ENCODE measurements around the gene AMHR2.

AMHR2 gene

GRCh38 chr12:53450936-53451335 is 27.3 kb downstream of the AMHR2 start:
- in situ Hi-C loops (cut with MboI; ENCODE audit: low sequenced_read_pairs, unreplicated experiment), result no loop called here
- no peak for TF ChIP-seq CTCF (IDR thresholded peaks at IDR 0.05; ENCODE audit: borderline replicate concordance, control extremely low read depth, extremely low read depth, insufficient read depth, missing control alignments)
- no peak for DNase-seq (ENCODE audit: low spot score)

GRCh38 chr12:53451661-53452158 is 28.1 kb downstream of the AMHR2 start, which contains the start of gene PCBP2:
Gene PCBP2, plus strand, starts transcription at chr12:53452102. Its CDS starts 2,699 bp downstream, at chr12:53454801.
- peak; percentile 91 for TF ChIP-seq CTCF (IDR thresholded peaks at IDR 0.05; ENCODE audit: borderline replicate concordance, control extremely low read depth, extremely low read depth, insufficient read depth, missing control alignments)
- DNase-seq (ENCODE audit: low spot score), result peak; percentile 97
- in situ Hi-C loops (cut with MboI; ENCODE audit: low sequenced_read_pairs, unreplicated experiment), result no loop called here

DNA sequence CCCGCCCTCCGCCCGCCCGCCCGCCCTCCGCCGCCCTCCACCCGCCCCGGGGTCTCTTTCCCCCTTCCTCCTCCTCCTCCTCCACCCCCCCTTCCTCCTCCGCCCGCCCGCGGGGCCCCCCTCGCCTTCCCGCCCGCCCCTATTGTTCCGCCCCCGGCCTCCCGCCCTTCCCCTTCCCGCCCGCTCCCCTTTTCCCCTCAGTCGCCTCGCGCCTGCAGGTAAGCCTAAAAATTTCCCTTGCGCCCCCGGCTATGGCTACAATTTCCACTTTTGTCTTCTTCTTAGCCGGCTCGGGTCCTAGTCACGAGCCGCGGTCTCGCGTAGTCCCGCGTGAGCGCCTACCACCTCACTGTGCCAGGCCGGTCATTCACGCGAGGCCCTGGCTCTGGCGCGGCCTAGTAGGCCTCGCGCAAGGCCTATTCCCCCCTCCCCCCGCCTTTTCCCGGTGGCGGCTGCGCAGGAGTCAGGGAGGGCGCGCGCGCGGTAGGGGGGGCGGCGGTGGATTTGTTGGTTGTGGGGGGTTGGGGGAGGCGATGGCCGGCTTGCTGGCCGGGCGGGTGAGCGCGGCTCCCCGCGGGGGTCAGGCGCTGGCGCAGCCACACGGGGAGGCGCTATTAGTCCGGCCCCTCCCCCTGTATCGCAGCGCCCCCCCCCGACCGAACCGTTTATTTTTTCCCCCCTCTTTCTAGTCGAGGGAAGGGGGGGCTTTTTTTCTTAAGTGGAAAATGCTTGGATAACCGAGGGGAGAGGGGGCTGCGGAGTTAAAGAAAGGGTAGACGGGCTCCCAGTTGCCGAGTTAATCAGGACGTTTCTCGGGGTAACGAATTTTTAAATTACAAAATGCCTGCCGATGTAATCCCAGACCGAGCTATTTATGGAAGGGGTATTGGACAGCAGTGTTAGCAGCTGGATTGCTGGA is 28.8 kb downstream of the AMHR2 start:
- in situ Hi-C loops (cut with MboI; ENCODE audit: low sequenced_read_pairs, unreplicated experiment), result no loop called here
- DNase-seq (ENCODE audit: low spot score), result peak; percentile 87
- peak; percentile 41 for TF ChIP-seq CTCF (IDR thresholded peaks at IDR 0.05; ENCODE audit: borderline replicate concordance, control extremely low read depth, extremely low read depth, insufficient read depth, missing control alignments)

DNA sequence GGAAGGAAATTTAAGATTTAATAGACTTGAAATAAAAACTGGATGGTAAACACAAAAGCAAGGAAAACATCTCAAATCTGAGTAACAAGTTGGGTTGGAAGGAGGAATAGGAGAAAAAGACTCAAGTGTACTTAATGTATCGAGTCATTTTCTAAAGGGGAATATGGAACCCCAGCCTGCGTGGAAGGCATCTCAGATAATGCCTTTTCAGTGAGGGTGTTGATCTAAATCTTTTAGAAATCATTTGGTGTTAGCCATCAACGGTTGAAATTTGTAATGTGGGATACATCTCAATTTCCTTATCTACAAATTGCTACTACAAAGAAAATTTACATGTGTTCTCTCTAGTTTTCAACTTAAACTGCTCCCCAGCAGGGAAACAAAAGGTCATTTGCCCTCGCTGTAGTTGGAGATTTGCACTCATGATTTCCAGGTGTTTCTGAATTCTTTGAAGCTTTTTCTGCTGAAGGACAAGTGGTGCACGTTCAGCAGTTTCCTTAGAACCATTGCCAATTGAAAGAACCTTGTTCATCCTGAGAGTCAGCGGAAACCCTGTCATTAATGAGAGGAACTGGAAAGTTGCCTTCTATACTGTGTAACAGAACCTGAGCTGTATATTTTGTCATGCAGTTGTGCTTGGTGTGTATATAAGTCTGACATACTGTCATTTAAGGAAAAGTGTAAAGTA is 30.4 kb downstream of the AMHR2 start:
- in situ Hi-C loops (cut with MboI; ENCODE audit: low sequenced_read_pairs, unreplicated experiment), result no loop called here
- no peak for DNase-seq (ENCODE audit: low spot score)
- no peak for TF ChIP-seq CTCF (IDR thresholded peaks at IDR 0.05; ENCODE audit: borderline replicate concordance, control extremely low read depth, extremely low read depth, insufficient read depth, missing control alignments)

DNA sequence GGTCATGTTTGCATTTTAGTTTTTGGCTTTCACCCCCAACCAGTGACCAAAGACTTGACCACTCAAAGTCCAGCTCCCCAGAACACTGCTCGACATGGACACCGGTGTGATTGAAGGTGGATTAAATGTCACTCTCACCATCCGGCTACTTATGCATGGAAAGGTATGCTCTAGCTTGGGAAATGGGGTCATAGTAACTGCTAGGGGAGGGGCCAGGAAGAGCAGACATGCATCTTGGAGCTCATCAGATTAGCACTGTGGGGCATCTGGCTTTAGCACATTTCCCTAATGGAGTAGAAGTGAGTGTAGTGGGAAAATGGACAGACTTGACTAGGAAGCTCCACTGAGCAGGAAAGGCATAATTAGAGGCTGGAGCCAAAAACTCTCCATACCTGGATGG is 31.1 kb downstream of the AMHR2 start:
- no peak for DNase-seq (ENCODE audit: low spot score)
- TF ChIP-seq CTCF (IDR thresholded peaks at IDR 0.05; ENCODE audit: borderline replicate concordance, control extremely low read depth, extremely low read depth, insufficient read depth, missing control alignments), result no peak
- in situ Hi-C loops (cut with MboI; ENCODE audit: low sequenced_read_pairs, unreplicated experiment), result no loop called here

DNA sequence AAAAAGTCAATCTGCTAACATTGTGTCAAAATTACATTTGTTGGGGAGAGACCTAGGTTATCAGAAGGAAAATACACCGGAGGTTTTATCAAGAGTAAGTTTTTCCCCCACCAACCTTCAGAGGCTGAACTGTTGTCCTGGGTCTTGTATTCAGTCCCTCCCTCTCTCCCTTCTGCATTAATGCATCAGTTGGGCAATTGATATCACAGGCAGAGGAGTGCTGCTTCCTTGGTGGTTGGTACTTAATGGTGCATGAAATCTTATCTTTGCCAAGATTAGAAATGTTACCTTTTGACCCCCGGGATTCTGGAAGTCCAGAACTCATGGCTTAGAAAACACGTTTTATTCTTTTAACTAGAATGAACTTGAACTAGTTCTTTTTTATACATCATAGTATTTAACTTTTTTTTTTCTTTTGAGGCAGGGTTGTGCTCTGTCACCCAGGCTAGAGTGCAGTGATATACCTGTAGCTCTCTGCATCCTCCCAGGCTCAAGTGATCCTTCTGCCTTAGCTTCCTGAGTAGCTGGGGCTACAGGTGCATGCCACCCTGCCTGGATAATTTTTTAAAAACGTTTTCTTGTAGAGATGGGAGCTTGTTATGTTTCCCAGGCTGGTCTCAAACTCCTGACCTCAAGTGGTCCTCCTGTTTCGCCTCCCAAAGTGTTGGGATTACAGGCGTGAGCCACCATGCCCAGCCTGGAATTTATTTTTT is 33.2 kb downstream of the AMHR2 start:
- in situ Hi-C loops (cut with MboI; ENCODE audit: low sequenced_read_pairs, unreplicated experiment), result no loop called here
- no peak for DNase-seq (ENCODE audit: low spot score)
- TF ChIP-seq CTCF (IDR thresholded peaks at IDR 0.05; ENCODE audit: borderline replicate concordance, control extremely low read depth, extremely low read depth, insufficient read depth, missing control alignments), result no peak
